Epithelial cell of proximal tubule (primary cell): Measurements from ENCODE around the gene CNNM2. TPM values are rescaled to one million over a fixed set of nuclear protein-coding genes. Genes with fewer than 3 reads are reported as not detected.

Experiments used
- DNase-seq: peaks from one replicate; pipeline ENCODE4 v3.0.0-alpha.2; 2011; ENCODE audit warnings: low read depth
- H3K4me3 ChIP-seq: 2 replicates; pipeline ENCODE4 v1.5.1; 2011; ENCODE audit warnings: low read depth, mild to moderate bottlenecking, low read length
- CTCF ChIP-seq: conservative IDR thresholded peaks from 2 replicates; pipeline ENCODE4 v1.5.1; 2012; ENCODE audit warnings: low read depth, mild to moderate bottlenecking, low read length
- total RNA-seq: library from RNA; depleted of rRNA; stranded (reverse); fragments of >200 nt; gene quantifications from 2 replicates; pipeline ENCODE4 v1.2.3, GENCODE V29; 2015

The CNNM2 gene
- total RNA-seq, 1 donor from 2014 or later: 1.2 TPM

GRCh38 chr10:103078676-103079075 lies 160.6 kb downstream of the CNNM2 start:
- TF ChIP-seq CTCF: no peak
- DNase-seq: no peak
- H3K4me3 ChIP-seq: no peak overlapping the region

GRCh38 chr10:103079100-103079499 lies 161.0 kb downstream of the CNNM2 start:
- no peak for TF ChIP-seq CTCF
- no peak for DNase-seq
- no peak overlapping the region for H3K4me3 ChIP-seq

GRCh38 chr10:103079946-103080345 lies 161.9 kb downstream of the CNNM2 start:
- TF ChIP-seq CTCF: no peak
- no peak for DNase-seq
- no peak overlapping the region for H3K4me3 ChIP-seq

GRCh38 chr10:103080891-103081581 lies 162.9 kb downstream of the CNNM2 start:
- DNase-seq: no peak
- TF ChIP-seq CTCF: no peak
- H3K4me3 ChIP-seq: no peak overlapping the region

- no peak for TF ChIP-seq CTCF
- DNase-seq: no peak
Observed at GRCh38 chr10:103082683-103083082, 164.6 kb downstream of the CNNM2 start.

GRCh38 chr10:103083266-103083976 lies 165.3 kb downstream of the CNNM2 start:
- no peak overlapping the region for H3K4me3 ChIP-seq
- no peak for TF ChIP-seq CTCF
- DNase-seq: no peak

More at GRCh38 chr10:103082683-103083082, 164.6 kb downstream of the CNNM2 start:
- no peak overlapping the region for H3K4me3 ChIP-seq

GRCh38 chr10:103083977-103084320 lies 165.9 kb downstream of the CNNM2 start:
- H3K4me3 ChIP-seq: no peak overlapping the region
- DNase-seq: no peak
- no peak for TF ChIP-seq CTCF
